ENCODE data around the gene FKBP11.

- TF ChIP-seq POLR2A (IDR thresholded peaks at IDR 0.05) (no peak), CTCF (IDR thresholded peaks at IDR 0.05) (no peak), POLR2AphosphoS5 (IDR thresholded peaks at IDR 0.05) (no peak), EP300 (IDR thresholded peaks at IDR 0.05) (no peak)
These were observed 20.9 kb upstream of the FKBP11 start for GRCh38 chr12:48946205-48946604.
